Brain microvascular endothelial cell (primary cell): ENCODE measurements around the gene ARHGEF7.

Experiments
- DNase-seq: peaks from one replicate; pipeline ENCODE4 v3.0.0-alpha.2; 2020
- H3K27ac ChIP-seq: fragments of 250-450 bp; sonication (Bioruptor Pico); 2 replicates; pipeline ENCODE4 v1.5.1; 2020; ENCODE audit warnings: mild to moderate bottlenecking, moderate library complexity
- H3K27me3 ChIP-seq: fragments of 250-450 bp; sonication (Bioruptor Pico); replicated peaks from 2 replicates; pipeline ENCODE4 v1.5.1; 2020; ENCODE audit warnings: mild to moderate bottlenecking
- H3K36me3 ChIP-seq: fragments of 250-450 bp; sonication (Bioruptor Pico); replicated peaks from 2 replicates; pipeline ENCODE4 v1.5.1; 2020; ENCODE audit warnings: mild to moderate bottlenecking
- H3K4me3 ChIP-seq: 2 replicates; pipeline ENCODE4 v1.5.1; 2011; ENCODE audit warnings: low read depth, mild to moderate bottlenecking, control low read depth, low read length, moderate library complexity
- in situ Hi-C: cut with HindIII; loops from 2 replicates; pipeline ENCODE4 v1.10.0; 2017; ENCODE audit warnings: low sequenced_read_pairs, low pct_ligation_motif_present
- TF ChIP-seq, protein P1 (sequence below): IDR thresholded peaks from 2 replicates; pipeline ENCODE4 v1.5.1; 2011; ENCODE audit warnings: low read depth, mild to moderate bottlenecking, moderate library complexity, low read length, control low read depth, inconsistent platforms; ENCODE audit errors: missing control alignments

Gene ARHGEF7

DNA sequence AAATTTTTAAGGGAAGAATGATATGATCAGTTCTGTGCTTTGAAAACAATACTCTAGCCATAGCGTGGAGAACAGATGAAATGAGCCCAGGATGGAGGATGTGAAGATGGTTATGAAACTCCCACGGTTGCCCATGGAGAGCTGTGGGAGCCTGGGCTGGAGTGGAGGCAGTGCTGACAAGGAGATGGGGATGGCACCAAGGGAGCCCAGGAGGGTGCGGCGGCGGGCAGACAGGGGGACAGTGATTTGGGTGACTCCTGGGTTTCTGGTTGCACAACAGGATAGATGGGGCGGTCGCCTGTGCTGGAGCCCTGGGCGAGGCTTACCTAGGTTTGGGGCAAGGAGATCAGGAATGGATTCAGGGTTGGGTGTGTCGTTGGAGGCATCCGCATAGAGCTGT is 15.9 kb downstream of the ARHGEF7 start:
- Histone ChIP-seq H3K4me3 (no peak overlapping the region), H3K36me3 (no peaks in the 10 kb centered on the region), H3K27me3 (no peaks in the 10 kb centered on the region), H3K27ac (no peak overlapping the region)
- no peak for DNase-seq
- TF ChIP-seq, protein P1, sequence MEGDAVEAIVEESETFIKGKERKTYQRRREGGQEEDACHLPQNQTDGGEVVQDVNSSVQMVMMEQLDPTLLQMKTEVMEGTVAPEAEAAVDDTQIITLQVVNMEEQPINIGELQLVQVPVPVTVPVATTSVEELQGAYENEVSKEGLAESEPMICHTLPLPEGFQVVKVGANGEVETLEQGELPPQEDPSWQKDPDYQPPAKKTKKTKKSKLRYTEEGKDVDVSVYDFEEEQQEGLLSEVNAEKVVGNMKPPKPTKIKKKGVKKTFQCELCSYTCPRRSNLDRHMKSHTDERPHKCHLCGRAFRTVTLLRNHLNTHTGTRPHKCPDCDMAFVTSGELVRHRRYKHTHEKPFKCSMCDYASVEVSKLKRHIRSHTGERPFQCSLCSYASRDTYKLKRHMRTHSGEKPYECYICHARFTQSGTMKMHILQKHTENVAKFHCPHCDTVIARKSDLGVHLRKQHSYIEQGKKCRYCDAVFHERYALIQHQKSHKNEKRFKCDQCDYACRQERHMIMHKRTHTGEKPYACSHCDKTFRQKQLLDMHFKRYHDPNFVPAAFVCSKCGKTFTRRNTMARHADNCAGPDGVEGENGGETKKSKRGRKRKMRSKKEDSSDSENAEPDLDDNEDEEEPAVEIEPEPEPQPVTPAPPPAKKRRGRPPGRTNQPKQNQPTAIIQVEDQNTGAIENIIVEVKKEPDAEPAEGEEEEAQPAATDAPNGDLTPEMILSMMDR: no peak
- in situ Hi-C loops: no loop called here

DNA sequence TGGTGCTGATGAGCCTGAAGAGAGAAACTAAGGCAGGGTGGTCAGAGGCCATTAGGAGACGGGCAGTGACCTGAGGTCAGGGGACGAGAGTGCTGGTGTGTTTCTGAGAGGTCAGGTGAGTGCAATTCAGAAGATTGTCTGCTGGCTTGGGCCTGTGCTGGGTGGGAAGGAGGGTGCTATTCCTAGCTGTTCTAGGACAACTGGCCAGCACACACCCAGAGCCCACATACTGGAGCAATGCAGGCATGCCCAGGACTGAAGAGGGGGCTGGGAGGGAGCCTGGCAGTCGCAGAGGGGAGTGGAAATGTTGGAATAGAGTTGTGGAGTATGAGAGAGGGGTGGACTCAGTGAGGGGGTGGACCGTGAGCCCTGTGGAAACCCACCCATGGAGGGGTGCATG is 16.5 kb downstream of the ARHGEF7 start:
- no peaks in the 10 kb centered on the region for H3K27me3 ChIP-seq
- no peak overlapping the region for H3K27ac ChIP-seq
- no peak for DNase-seq
- no peak overlapping the region for H3K4me3 ChIP-seq
- TF ChIP-seq, protein P1: no peak
- no peaks in the 10 kb centered on the region for H3K36me3 ChIP-seq
- in situ Hi-C loops: no loop called here

DNA sequence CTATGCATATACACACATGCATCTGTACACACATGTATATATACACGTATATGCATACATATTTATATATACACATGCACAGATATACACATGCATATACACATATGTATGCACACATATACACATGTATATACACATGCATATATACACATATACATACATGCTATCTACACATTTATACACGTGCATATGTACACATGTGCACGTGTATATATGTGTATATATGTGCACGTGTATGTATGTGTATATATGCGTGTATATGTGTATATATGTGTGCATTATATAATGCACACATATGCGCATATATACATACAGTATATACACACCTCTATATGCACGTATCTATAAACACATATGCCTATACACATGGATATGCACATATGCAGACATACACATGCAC is 17.8 kb downstream of the ARHGEF7 start:
- Histone ChIP-seq H3K27me3 (no peaks in the 10 kb centered on the region), H3K27ac (no peak overlapping the region), H3K4me3 (no peak overlapping the region), H3K36me3 (no peaks in the 10 kb centered on the region)
- no peak for DNase-seq
- TF ChIP-seq, protein P1: no peak
- in situ Hi-C loops: no loop called here

DNA sequence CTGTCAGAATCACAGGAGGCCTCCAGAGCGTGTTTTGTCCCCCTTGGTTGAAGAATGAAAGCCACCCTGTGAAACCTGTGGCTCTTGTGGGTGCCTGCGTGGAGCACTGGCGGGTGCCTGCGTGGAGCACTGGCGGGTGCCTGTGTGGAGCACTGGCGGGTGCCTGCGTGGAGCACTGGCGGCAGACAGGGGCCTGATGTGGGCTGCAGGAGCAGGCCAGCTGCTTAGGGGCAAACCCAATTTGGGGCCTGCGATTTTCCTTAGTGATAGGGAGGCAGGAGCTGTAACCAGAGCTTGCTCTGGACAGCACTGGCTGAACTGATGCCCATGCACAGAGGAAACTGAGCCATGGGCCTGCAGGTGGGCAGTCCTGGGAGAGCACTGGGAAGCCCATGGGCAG is 24.3 kb downstream of the ARHGEF7 start:
- H3K27ac ChIP-seq: no peak overlapping the region
- H3K36me3 ChIP-seq: no peaks in the 10 kb centered on the region
- DNase-seq: no peak
- no peaks in the 10 kb centered on the region for H3K27me3 ChIP-seq
- no peak overlapping the region for H3K4me3 ChIP-seq
- in situ Hi-C loops: no loop called here
- TF ChIP-seq, protein P1: no peak

DNA sequence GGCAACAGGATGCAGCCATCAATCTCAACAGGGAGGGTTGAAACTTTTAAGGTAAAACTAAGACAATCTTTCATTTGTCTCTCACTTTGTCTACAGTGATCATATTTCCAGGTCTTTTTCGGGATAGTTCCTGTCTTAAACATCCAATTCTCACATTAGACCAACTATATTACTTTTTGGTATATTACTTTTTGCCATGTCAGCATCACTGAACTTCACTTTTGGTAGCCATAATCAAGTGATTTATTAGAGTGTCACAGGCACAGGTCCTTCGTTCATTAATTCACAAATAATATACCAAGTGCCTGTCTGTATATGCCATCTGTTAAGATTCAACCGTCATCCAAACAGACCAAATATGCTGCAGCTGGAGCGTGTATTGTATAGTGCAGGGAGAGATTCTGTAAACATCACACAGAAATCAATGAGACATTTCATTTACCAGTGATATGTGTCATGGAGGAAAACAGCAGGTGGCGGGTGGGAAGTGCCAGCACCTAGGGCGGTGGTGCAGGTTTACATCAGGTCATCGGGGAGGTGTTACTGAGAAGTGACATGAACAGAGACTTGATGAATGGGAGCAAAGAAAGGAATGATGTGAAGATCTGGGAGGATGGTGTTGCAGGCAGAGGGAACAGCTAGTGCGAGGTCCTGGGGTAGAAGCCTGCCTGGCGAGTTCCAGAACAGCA is 24.9 kb downstream of the ARHGEF7 start:
- DNase-seq: no peak
- Histone ChIP-seq H3K27ac (no peak overlapping the region), H3K36me3 (no peaks in the 10 kb centered on the region), H3K4me3 (no peak overlapping the region), H3K27me3 (no peaks in the 10 kb centered on the region)
- TF ChIP-seq, protein P1: no peak
- in situ Hi-C loops: no loop called here

DNA sequence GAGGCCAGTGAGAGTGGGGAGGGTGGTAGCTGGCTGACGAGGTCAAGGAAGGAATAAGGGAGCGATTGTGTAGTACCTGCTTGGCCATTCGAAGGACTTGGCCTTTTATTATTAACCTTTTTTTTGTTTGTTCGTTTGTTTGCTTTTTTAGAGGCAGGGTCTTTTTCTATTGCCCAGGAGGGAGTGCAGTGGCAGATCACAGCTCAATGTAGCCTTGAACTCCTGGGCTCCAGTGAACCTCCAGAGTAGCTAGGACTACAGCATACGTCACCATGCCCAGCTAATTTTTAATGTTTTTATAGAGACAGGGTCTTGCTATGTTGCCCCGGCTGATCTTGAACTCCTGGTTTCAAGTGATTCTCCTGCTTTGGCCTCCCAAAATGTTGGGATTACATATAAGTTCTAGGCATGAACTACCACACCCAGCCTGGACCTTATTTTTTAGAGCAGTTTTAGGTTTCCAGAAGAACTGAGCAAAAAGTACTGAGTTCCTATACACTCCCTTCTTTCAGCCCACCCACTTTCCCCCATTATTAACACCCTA is 25.5 kb downstream of the ARHGEF7 start:
- no peak for DNase-seq
- Histone ChIP-seq H3K4me3 (no peak overlapping the region), H3K27me3 (no peaks in the 10 kb centered on the region), H3K36me3 (no peaks in the 10 kb centered on the region), H3K27ac (no peak overlapping the region)
- TF ChIP-seq, protein P1: no peak
- in situ Hi-C loops: no loop called here
